ENCODE data around the gene STC2.

The STC2 gene

GRCh38 chr5:173312821-173313220, 15.4 kb downstream of the STC2 start:
- no peak for DNase-seq (ENCODE audit: low spot score)

GRCh38 chr5:173311818-173312585, 16.2 kb downstream of the STC2 start:
- DNase-seq (ENCODE audit: low spot score): no peak

- DNase-seq (ENCODE audit: low spot score): no peak
These were observed 17.1 kb downstream of the STC2 start for GRCh38 chr5:173310861-173311785.

GRCh38 chr5:173310218-173310769, 17.9 kb downstream of the STC2 start:
- no peak for DNase-seq (ENCODE audit: low spot score)

- DNase-seq (ENCODE audit: low spot score): no peak
These were observed 18.5 kb downstream of the STC2 start for GRCh38 chr5:173309731-173310130.

GRCh38 chr5:173308226-173308625, 20.0 kb downstream of the STC2 start:
- DNase-seq (ENCODE audit: low spot score): no peak

- DNase-seq (ENCODE audit: low spot score): no peak
These were observed 20.5 kb downstream of the STC2 start for GRCh38 chr5:173307695-173308094.

- DNase-seq (ENCODE audit: low spot score): no peak
These were observed 21.5 kb downstream of the STC2 start for GRCh38 chr5:173306695-173307094.

GRCh38 chr5:173304591-173304988, 23.6 kb downstream of the STC2 start:
- no peak for DNase-seq (ENCODE audit: low spot score)

- DNase-seq (ENCODE audit: low spot score): peak; percentile 44
These were observed 24.2 kb downstream of the STC2 start for GRCh38 chr5:173303878-173304590.

GRCh38 chr5:173302546-173303155, 25.6 kb downstream of the STC2 start:
- peak; percentile 56 for DNase-seq (ENCODE audit: low spot score)

- DNase-seq (ENCODE audit: low spot score): no peak
These were observed 26.3 kb downstream of the STC2 start for GRCh38 chr5:173301695-173302545.

- DNase-seq (ENCODE audit: low spot score): no peak
These were observed 27.7 kb downstream of the STC2 start for GRCh38 chr5:173300389-173301047.

- no peak for DNase-seq (ENCODE audit: low spot score)
These were observed 28.4 kb downstream of the STC2 start for GRCh38 chr5:173299820-173300219.

GRCh38 chr5:173298213-173298926, 29.8 kb downstream of the STC2 start:
- no peak for DNase-seq (ENCODE audit: low spot score)

- no peak for DNase-seq (ENCODE audit: low spot score)
These were observed 30.4 kb downstream of the STC2 start for GRCh38 chr5:173297813-173298212.

GRCh38 chr5:173296737-173297676, 31.2 kb downstream of the STC2 start:
- DNase-seq (ENCODE audit: low spot score): no peak

- no peak for DNase-seq (ENCODE audit: low spot score)
These were observed 32.4 kb downstream of the STC2 start for GRCh38 chr5:173295796-173296195.
